ENCODE data around the gene HOXA7. TPM values are rescaled to one million over a fixed set of nuclear protein-coding genes. Genes with fewer than 3 reads are reported as not detected.

Gene HOXA7
- total RNA-seq, 1 donor from 2014 or later, result 6.3 TPM

DNA sequence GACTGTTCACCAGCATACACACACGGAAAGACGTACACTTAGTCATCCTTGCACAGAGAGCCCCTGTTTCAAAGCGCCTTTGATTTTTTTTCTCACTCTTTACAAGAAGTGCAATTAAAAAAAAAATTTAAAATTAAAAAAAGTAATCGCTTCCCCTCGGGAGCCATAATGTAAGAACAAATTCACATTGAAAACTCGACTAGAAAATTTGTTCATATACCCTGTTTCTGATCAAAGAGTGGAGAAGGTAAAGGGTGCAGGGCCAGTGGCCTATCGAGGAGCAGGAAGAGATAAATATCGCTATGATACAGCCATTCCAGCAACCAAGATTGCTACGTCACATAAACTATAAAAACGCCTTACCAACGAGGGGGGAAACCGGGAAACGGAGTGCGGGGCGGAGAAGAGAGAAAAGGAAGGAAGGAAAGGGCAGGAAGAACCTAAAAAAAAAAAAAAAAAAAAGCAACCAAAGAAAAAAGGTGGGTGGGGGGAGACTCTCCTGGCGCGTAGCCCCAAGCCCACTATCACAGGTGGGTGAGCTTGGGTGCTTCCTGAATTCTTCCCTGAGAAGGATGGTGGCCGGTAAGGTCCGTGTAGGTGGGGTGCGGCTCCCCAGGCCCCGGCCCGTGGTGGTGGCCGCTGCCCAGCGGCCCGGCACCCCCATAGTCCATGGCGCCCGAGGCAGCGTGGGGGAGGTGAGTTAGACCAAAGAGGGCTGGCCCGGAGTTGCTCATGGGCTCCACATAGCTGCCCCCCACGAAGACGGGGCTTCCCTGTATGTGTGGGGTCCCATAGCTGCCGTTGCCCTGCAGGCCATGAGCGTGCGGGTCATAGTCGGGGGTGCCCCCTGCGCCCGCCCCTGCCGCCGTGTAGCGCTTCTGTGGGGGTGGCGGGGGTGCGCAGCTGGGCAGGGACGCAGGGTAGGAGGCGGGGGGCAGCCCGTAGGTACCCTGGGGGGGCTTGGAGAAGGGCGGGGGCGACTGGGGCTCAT lies 48.8 kb downstream of the HOXA7 start:
- no peak for DNase-seq (ENCODE audit: low spot score)

DNA sequence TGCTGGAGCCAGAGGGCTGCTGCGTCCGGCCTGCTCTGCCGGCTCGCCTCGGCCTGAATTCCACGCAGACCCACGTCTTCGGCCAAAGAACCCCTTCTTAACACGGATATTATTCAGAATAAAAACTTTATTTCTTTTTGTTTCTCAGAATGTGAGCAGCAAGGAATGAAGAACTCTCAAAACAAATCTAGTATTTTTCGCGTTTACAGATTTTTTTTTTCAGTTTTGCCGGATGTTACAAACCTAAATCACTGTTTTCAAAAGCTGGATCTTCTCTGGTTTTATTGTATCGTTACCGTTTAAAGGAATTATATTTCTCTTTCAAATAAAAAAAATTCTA lies 49.6 kb downstream of the HOXA7 start:
- no peak for DNase-seq (ENCODE audit: low spot score)

DNA sequence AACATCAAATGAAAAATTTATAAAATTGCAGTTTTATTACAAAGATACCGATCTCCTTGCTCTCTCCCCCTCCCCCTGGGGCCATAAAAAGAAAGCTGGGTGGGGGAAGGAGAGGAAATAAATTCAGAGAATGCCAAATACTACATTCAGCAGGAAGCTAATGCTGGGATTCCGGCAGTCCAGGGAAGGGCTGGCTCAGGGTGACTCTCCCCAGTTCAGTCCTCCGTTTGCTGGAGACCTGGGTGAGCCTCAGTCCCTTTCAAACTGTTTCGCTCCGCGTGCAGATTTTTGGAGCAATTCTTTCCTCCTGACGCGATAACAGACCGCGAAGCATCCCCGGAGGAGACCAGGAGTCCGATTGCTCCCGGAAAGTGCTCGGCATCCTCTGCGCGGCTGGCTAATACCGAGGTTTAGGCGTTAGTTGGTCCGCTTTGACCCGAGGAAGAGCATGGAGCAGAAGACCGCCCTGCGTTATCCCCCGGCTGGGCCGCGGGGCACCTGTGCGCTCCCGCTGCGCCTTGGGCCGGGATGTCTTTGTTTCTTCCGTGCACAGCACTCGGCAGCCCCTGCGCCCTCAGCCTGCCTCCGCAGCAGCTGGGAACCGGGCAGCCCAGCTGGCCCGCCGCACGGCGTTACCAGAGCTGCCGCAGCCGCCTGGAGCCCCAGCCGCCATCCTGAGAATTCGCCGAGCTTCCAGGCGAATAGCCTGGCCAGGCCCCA lies 50.1 kb downstream of the HOXA7 start:
- DNase-seq (ENCODE audit: low spot score), result no peak

GRCh38 chr7:27105301-27106031 lies 51.0 kb downstream of the HOXA7 start:
- DNase-seq (ENCODE audit: low spot score), result no peak

- DNase-seq (ENCODE audit: low spot score), result no peak
These were observed 52.0 kb downstream of the HOXA7 start for GRCh38 chr7:27104341-27105058.

Other genes starting within 250 kb of the HOXA7 start
- 18.8 TPM for gene HOXA1, start 60.7 kb downstream of the HOXA7 start, total RNA-seq
- 1.8 TPM for gene HOXA2, start 54.0 kb downstream of the HOXA7 start, total RNA-seq
- gene HOXA4, start 25.9 kb downstream of the HOXA7 start, total RNA-seq, result 9.4 TPM
- 10.4 TPM for gene HOXA5, start 13.0 kb downstream of the HOXA7 start, total RNA-seq
- gene HOXA6, start 8.9 kb downstream of the HOXA7 start, total RNA-seq, result 8.5 TPM
- gene HOXA3, start 4.1 kb downstream of the HOXA7 start, total RNA-seq, result 16.0 TPM
- gene HOXA9, start 8.9 kb upstream of the HOXA7 start, total RNA-seq, result 7.4 TPM
- 15.3 TPM for gene HOXA10, start 17.6 kb upstream of the HOXA7 start, total RNA-seq
- gene HOXA11, start 28.6 kb upstream of the HOXA7 start, total RNA-seq, result 16.6 TPM
- 15.6 TPM for gene HOXA13, start 43.4 kb upstream of the HOXA7 start, total RNA-seq
- gene EVX1, start 86.1 kb upstream of the HOXA7 start, total RNA-seq, result 5.6 TPM